NCI-H2107 treated with DMSO at 0.1 percent for 48 hours (cell line): Measurements from ENCODE around the gene MUL1.
A peak's percentile ranks its signal among the peaks of the same experiment; 100 is the strongest.

Experiments used
- DNase-seq: peaks from one replicate; lab custom pipeline; 2025; ENCODE audit not compliant: unreplicated experiment; lab: John Stamatoyannopoulos, UW

Gene MUL1

GRCh38 chr1:20472860-20473711 lies 34.9 kb downstream of the MUL1 start:
- DNase-seq, result no peak

- no peak for DNase-seq
Observed at GRCh38 chr1:20472121-20472520, 35.8 kb downstream of the MUL1 start.

- DNase-seq, result peak; percentile 28
Observed at GRCh38 chr1:20470194-20470593, 37.8 kb downstream of the MUL1 start.

GRCh38 chr1:20469406-20470076 lies 38.4 kb downstream of the MUL1 start:
- DNase-seq, result no peak

GRCh38 chr1:20466273-20466672 lies 41.7 kb downstream of the MUL1 start:
- no peak for DNase-seq

- DNase-seq, result no peak
Observed at GRCh38 chr1:20465187-20465586, 42.8 kb downstream of the MUL1 start.

- no peak for DNase-seq
Observed at GRCh38 chr1:20463502-20463901, 44.4 kb downstream of the MUL1 start.

GRCh38 chr1:20462397-20462796 lies 45.6 kb downstream of the MUL1 start:
- DNase-seq, result no peak

- no peak for DNase-seq
Observed at GRCh38 chr1:20458717-20459116, 49.2 kb downstream of the MUL1 start.

- no peak for DNase-seq
Observed at GRCh38 chr1:20454004-20454403, 53.9 kb downstream of the MUL1 start.

- no peak for DNase-seq
Observed at GRCh38 chr1:20449735-20450311, 58.1 kb downstream of the MUL1 start.
